ENCODE measurements around the gene BEGAIN. TPM values are rescaled to one million over a fixed set of nuclear protein-coding genes. Genes with fewer than 3 reads are reported as not detected.

BEGAIN gene
- polyA plus RNA-seq, 3 donors, result 2.3 to 3.0 (median 2.6) TPM

DNA sequence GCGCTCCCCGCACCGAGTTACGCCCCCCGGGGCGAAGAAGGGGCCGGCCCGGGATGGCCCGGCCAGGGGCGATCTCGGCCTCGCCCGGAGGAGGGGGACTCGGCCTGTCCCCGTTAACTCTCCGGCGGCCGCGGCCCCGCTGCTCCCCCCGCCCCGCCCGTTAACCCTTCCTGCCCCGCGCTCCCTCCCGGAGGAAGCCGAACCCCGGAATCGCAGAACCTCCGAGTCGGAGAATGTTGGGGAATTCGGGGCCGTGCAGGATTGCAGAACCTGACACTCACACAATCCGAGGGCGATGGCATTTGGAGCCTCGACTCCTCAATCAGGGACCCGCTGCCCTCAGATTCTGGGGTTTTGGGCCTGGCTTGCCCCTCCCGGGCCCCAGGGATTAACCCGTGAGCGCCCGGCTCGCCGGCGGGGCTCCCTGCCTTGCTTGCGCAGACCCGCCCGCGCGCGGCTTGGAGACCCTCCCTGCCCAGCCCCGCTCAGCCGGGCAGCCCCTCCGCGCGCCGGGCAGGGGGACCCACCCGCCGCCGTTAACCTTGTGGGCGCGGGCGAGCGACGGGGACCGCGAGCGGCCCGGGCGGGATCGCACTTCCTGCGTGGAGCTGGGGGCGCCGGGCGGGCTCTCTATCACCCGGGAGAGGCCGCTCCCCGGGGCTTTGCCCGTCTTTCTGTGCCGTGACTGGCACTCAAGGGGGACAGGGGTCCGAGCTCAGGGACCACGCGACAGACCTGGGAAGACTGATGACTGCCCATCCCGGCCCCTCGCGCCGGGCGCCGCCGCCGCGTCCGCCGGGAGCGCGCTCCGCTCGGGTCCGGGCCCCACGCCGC, 18.8 kb downstream of the BEGAIN start:
- DNase-seq, result no peak

GRCh38 chr14:100567877-100568163, 19.4 kb downstream of the BEGAIN start:
- DNase-seq, result no peak

GRCh38 chr14:100567009-100567876, 20.0 kb downstream of the BEGAIN start:
- DNase-seq, result no peak

- DNase-seq, result no peak
These were observed 20.6 kb downstream of the BEGAIN start for GRCh38 chr14:100566586-100566985.

DNA sequence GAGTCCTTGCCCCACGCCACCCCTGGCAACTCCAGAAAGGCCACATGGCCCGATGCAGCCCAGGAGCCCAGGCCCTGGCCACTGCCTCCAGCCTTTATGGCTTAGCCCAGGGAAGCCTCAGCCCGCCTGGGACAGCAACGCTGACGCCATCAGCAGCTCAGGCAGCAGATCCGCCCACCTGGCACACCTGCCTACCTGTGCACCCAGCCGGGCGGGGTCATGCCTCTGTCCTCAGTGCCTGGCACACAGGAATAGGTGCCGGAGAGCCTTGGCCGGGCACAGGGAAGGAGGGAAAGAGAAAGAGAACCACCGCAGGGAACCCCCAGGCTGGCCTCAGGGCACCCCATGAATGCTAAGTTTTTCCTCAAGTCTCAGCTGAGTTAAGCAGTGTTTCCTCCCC, 21.1 kb downstream of the BEGAIN start:
- no peak for DNase-seq

- no peak for DNase-seq
These were observed 21.6 kb downstream of the BEGAIN start for GRCh38 chr14:100565650-100566049.

GRCh38 chr14:100564512-100564911, 22.7 kb downstream of the BEGAIN start:
- no peak for DNase-seq

GRCh38 chr14:100562751-100563150, 24.5 kb downstream of the BEGAIN start:
- DNase-seq, result no peak

DNA sequence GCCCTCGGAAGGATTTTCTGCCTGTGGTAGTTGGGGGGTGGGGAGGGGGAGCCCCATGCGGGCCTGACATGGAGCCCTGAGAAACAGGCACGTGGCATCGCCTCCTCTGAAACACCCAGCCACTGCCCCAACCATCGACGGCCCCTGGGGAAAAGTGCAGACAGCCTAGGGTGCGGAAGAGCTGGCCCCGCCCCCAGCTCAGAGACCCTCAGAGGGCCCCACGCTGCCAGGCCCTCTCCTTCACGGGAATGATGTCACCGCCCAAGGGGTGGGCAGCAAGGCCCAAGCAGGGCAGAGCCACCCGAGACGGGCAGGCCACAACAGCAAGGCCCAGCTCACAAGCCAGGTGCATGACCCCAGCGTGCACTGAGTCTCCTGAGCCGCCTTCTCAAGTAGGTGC, 26.2 kb downstream of the BEGAIN start:
- DNase-seq, result no peak

DNA sequence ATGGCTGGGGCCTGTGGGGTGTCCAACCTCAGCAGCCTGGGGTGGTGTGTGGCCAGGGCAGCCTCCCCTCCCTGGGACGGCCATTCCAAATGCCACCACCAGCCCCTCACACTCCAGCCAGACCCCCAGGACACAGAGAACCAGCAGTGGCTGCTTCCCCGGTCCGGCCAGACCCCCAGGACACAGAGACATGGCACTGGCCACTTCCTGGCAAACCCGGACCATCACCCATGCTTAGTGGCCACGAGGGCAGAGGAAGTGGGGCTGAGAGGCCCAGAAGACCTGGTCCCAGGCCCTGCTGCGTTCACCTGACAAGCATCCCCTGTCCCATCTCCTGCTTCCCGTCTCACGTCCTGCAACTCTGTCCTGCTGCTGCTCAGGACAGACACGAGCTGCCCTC, 26.7 kb downstream of the BEGAIN start:
- no peak for DNase-seq

DNA sequence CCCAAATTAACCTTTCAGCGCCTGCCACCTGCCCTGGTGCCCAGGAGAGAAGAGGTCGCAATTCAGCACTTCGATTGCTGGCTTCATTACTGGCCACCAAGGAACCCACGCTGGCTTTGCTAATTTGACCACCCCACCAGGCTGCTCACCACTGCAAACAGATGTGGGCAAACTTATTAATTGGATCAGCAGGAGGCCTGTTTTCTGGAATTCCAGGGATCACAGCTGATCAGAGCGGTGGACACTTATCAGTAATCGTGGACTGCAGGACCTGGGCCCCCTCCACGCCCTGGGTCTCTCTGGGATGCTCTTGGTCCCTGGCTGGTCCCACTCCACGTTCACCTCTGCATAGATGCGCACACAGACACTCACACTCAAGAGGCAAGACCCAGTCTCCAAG, 27.8 kb downstream of the BEGAIN start:
- DNase-seq, result no peak

- no peak for DNase-seq
These were observed 28.3 kb downstream of the BEGAIN start for GRCh38 chr14:100558966-100559365.

DNA sequence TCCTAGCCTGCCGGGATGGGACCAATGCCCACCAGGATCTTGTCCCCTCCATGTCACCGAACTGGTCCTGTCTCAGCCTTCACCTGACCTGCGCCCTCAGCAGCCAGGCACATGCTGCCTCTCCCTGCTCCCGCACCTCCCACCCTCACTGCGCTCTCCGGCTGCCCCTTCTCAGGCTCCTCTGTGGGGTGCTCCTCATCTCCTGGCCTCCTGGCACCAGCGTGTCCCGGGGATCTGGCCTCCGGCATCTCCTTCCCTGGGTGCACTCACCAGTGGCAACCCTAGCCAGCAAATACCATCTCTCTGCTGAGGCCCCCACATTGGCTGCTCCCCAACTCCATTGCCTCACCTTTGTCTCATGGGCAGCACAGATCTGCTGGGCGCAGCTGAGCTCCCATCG, 29.0 kb downstream of the BEGAIN start:
- DNase-seq, result no peak

GRCh38 chr14:100557658-100558057, 29.6 kb downstream of the BEGAIN start:
- DNase-seq, result no peak

GRCh38 chr14:100556936-100557505, 30.2 kb downstream of the BEGAIN start:
- no peak for DNase-seq

DNA sequence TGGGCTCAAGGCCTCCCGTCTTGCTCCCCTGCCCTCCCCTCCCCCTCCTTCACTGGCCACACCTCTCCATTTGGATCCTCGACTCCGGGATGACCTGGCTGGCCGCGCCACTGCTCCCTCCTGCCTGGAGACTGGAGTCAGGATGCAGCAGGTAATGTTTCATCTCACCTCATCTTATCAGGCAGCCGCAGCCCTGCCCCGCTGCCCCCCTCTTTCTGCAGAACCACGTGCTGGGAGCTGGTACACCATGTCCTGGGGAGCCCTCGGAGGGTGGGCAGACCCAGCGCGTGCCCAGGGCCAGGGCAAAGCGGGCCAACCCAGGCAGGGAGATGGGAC, 31.1 kb downstream of the BEGAIN start:
- no peak for DNase-seq

DNA sequence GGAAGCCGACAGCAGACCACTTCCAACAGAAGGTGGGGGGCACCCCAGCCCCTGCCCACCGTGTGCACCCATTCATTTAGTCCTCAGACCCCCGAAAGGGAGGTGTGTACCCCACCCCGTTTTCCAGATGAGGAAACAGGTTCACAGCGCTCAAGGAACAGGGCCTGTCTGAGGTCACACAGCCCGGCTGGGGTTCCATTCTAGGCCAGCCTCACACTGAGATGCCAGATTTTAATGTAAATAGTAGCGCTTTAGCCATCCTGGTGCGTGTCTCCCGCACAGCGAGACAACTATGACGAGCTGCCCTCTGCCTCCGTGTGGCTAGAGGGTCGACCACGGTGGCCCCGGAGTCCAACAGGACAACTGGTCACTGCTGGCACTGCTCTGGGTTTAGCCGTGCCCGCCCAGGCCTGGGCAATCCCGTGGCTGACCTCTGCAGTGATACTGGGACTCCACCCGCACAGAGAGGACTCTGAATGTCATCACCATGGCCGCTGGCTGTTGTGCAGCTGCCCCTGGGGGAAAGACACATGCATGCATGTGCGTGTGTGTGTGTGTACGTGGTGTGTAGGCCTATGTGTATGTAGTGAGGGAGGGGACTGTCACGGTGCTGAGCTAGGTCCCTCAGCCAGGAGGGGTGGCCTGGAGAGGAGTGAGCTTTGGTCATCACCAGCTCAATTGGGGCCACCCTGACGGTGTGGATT, 31.6 kb downstream of the BEGAIN start:
- no peak for DNase-seq

- no peak for DNase-seq
These were observed 32.4 kb downstream of the BEGAIN start for GRCh38 chr14:100554696-100555320.

DNA sequence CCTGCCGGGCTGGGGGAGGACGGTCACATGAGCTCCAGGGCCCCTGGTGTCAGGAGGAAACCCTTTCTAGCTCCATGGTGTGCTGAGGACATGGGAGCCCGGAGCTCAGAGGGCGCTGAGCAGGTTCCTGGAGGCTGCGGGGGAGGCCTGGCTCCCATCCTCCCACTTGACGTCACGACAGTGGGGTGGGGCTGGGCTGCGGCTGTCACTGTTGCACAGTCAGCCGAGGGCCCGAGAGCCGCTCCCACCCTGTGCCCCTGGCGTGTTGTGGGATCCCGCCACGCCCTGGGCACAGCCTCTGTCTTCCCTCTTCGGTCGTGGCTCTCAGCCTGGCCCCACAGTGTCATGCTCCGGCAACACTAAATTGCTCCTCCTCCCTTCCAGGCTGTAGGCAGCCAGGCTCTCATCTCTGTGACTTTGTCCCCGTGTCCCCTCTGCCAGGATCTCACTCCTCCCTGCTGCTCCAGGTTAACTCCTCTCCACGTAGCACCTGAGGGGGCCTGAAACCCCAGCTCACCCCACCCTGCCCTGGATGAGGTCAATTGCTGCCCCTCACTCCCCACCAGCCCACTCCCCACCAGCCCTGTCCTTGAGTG, 33.0 kb downstream of the BEGAIN start:
- DNase-seq, result peak; percentile 38

GRCh38 chr14:100553471-100553870, 33.7 kb downstream of the BEGAIN start:
- no peak for DNase-seq

- DNase-seq, result no peak
These were observed 34.6 kb downstream of the BEGAIN start for GRCh38 chr14:100552524-100553125.

All from renal pelvis (tissue), 4 donors.